ENCODE measurements around the gene EMC1.
A peak's percentile ranks its signal among the peaks of the same experiment; 100 is the strongest.
"Not testable (repeated sequence)": the region's sequence is repeated elsewhere in the genome, so short reads cannot be mapped to it uniquely, and the experiment has no call there.

Gene EMC1

DNA sequence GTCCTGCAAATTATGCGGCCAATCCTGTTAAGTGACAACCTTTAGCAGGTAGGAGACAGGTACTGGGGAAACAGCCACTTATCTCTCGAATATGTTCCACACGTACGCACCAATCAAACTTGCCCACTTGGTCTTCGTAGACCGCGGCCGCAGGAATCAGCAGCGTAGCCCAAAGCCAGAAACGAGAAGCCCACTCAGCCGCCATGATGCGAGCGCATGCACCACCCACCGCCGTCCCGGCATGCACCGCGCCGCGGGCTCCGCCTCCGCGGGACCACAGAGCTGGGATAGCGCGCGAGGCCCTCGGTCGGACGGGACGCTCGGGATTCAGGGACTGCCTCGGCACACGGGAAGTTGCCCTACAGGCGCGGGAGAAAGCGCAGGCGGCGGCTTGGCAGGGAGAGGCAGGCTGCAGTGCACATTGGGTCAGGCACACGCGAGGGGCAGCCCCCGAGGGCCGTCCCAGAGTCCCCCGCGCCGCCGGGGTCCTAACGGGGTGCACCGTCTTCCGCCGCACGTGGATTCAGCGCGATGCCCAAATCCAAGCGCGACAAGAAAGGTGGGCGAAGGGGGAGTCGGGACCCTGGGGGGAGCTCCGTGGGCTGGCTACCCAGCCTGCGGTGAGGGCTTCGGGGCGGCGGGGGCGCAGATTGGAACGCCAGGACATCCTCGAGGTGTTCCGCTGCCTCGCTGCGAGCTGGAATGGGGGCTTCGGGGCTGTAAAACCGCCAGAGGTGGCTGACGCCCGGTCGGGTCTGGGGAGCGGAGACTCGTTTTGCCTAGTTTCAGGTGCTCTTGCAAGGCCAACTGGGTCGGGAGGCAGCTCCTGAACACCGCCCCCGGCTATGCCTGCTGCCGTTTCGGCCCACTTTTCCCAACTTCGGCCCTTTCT, at the start of gene EMC1, which contains the start of gene MRTO4:
Gene EMC1 (minus strand): TSS at position 220 of the 892 bp plus-strand sequence. CDS start 15 bp downstream, at position 205.
Gene MRTO4 (plus strand): TSS at position 501 of the 892 bp plus-strand sequence. CDS start 31 bp downstream, at position 532.
- H3K36me3 ChIP-seq (ENCODE audit: control insufficient read depth, insufficient read depth, low read length, severe bottlenecking): peaks cover 15% of the 10 kb centered on the region
- H3K9me3 ChIP-seq (ENCODE audit: control insufficient read depth, low read length): no peaks in the 10 kb centered on the region
- DNase-seq (ENCODE audit: low read depth): peak; percentile 95
- H3K4me1 ChIP-seq (ENCODE audit: control insufficient read depth, insufficient read depth, low read length): peaks cover 28% of the 10 kb centered on the region
- H3K27me3 ChIP-seq (replicated peaks; ENCODE audit: control insufficient read depth, insufficient read depth, low read length): no peaks in the 10 kb centered on the region
- peak within 1 kb of the TSS; percentile 94 for H3K4me3 ChIP-seq (ENCODE audit: low read length)
- peak within 1 kb of the TSS; percentile 93 for H3K9ac ChIP-seq (ENCODE audit: low read length)

- no peak overlapping the region for H3K4me3 ChIP-seq (ENCODE audit: low read length)
- peaks cover 3% of the 10 kb centered on the region for H3K9me3 ChIP-seq (ENCODE audit: control insufficient read depth, low read length)
- DNase-seq (ENCODE audit: low read depth): no peak
- H3K27me3 ChIP-seq (replicated peaks; ENCODE audit: control insufficient read depth, insufficient read depth, low read length): no peaks in the 10 kb centered on the region
- no peak overlapping the region for H3K9ac ChIP-seq (ENCODE audit: low read length)
- no peaks in the 10 kb centered on the region for H3K4me1 ChIP-seq (ENCODE audit: control insufficient read depth, insufficient read depth, low read length)
- peaks cover 38% of the 10 kb centered on the region for H3K36me3 ChIP-seq (ENCODE audit: control insufficient read depth, insufficient read depth, low read length, severe bottlenecking)
These were observed 48.9 kb upstream of the EMC1 start for GRCh38 chr1:19300211-19300610.

DNA sequence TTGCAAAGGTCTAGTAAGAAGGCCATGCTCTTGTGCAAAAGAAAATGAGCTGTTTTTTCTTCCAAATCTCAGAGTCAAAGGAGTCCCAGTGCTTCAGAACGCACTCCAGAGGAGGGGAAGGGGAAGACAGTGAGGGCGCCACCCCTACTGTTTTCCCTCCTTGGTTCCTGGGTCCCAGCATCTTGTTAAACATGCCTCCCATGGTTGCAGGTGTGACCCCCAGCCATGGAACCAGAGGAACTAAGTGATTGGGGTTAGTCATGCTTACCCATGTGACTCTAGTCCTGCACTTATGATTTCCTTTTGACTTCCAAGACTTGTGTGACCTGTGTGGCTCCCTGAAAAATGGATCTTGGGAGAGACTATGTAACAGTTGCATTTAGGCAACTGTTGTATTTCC, 43.3 kb upstream of the EMC1 start:
- no peak for DNase-seq (ENCODE audit: low read depth)

GRCh38 chr1:19289244-19289643, 37.9 kb upstream of the EMC1 start:
- Histone ChIP-seq H3K9ac (ENCODE audit: low read length) (peak overlapping the region; percentile 46), H3K9me3 (ENCODE audit: control insufficient read depth, low read length) (peaks cover 10% of the 10 kb centered on the region), H3K36me3 (ENCODE audit: control insufficient read depth, insufficient read depth, low read length, severe bottlenecking) (peaks cover 1% of the 10 kb centered on the region), H3K4me3 (ENCODE audit: low read length) (peak overlapping the region; percentile 77), H3K4me1 (ENCODE audit: control insufficient read depth, insufficient read depth, low read length) (peaks cover 10% of the 10 kb centered on the region), H3K27me3 (replicated peaks; ENCODE audit: control insufficient read depth, insufficient read depth, low read length) (no peaks in the 10 kb centered on the region)
- DNase-seq (ENCODE audit: low read depth): no peak

More for the DNA sequence above, 43.3 kb upstream of the EMC1 start:
- Histone ChIP-seq H3K4me1 (ENCODE audit: control insufficient read depth, insufficient read depth, low read length) (peaks cover under 1% of the 10 kb centered on the region), H3K27me3 (replicated peaks; ENCODE audit: control insufficient read depth, insufficient read depth, low read length) (no peaks in the 10 kb centered on the region), H3K4me3 (ENCODE audit: low read length) (peak overlapping the region; percentile 45), H3K9ac (ENCODE audit: low read length) (no peak overlapping the region), H3K9me3 (ENCODE audit: control insufficient read depth, low read length) (peaks cover 22% of the 10 kb centered on the region), H3K36me3 (ENCODE audit: control insufficient read depth, insufficient read depth, low read length, severe bottlenecking) (peaks cover 7% of the 10 kb centered on the region)

GRCh38 chr1:19288324-19289241, 37.3 kb upstream of the EMC1 start, which contains the start of gene AKR7A3:
Gene AKR7A3 (minus strand): TSS chr1:19288770. CDS start chr1:19288709, 61 bp downstream.
- H3K36me3 ChIP-seq (ENCODE audit: control insufficient read depth, insufficient read depth, low read length, severe bottlenecking); H3K9me3 ChIP-seq (ENCODE audit: control insufficient read depth, low read length); H3K27me3 ChIP-seq (replicated peaks; ENCODE audit: control insufficient read depth, insufficient read depth, low read length); H3K4me1 ChIP-seq (ENCODE audit: control insufficient read depth, insufficient read depth, low read length): not testable (repeated sequence)
- Histone ChIP-seq H3K9ac (ENCODE audit: low read length) (peak within 1 kb of the TSS; percentile 46), H3K4me3 (ENCODE audit: low read length) (peak within 1 kb of the TSS; percentile 77)
- DNase-seq (ENCODE audit: low read depth): peak; percentile 48

GRCh38 chr1:19287436-19288185, 36.3 kb upstream of the EMC1 start:
- no peak overlapping the region for H3K4me3 ChIP-seq (ENCODE audit: low read length)
- H3K36me3 ChIP-seq (ENCODE audit: control insufficient read depth, insufficient read depth, low read length, severe bottlenecking): peaks cover 4% of the 10 kb centered on the region
- peaks cover 6% of the 10 kb centered on the region for H3K9me3 ChIP-seq (ENCODE audit: control insufficient read depth, low read length)
- H3K27me3 ChIP-seq (replicated peaks; ENCODE audit: control insufficient read depth, insufficient read depth, low read length): no peaks in the 10 kb centered on the region
- no peak for DNase-seq (ENCODE audit: low read depth)
- H3K4me1 ChIP-seq (ENCODE audit: control insufficient read depth, insufficient read depth, low read length): peaks cover 10% of the 10 kb centered on the region
- H3K9ac ChIP-seq (ENCODE audit: low read length): no peak overlapping the region

GRCh38 chr1:19285807-19286206, 34.5 kb upstream of the EMC1 start:
- H3K36me3 ChIP-seq (ENCODE audit: control insufficient read depth, insufficient read depth, low read length, severe bottlenecking); DNase-seq (ENCODE audit: low read depth); H3K9me3 ChIP-seq (ENCODE audit: control insufficient read depth, low read length); H3K27me3 ChIP-seq (replicated peaks; ENCODE audit: control insufficient read depth, insufficient read depth, low read length); H3K9ac ChIP-seq (ENCODE audit: low read length); H3K4me1 ChIP-seq (ENCODE audit: control insufficient read depth, insufficient read depth, low read length); H3K4me3 ChIP-seq (ENCODE audit: low read length): not testable (repeated sequence)

DNA sequence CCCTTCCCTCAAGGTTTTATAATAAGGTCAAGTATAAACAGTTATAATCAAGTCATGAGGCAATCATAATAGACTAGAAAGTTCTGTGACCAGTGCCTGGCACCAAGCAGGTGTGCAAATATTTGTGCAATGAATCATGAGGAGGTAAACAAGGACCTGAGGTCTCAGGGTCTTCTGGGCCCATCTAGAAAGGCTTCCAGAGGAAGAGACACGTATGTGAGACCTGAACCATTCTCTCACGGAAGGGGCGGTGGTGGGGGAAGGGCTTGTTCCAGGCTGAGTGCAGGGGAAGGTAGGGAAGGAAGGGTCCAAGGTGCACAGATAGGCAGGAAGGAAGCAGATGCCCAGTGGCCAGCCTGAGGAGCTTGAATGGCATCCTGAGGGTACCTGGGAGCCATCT, 34.0 kb upstream of the EMC1 start:
- not testable (repeated sequence) for H3K36me3 ChIP-seq (ENCODE audit: control insufficient read depth, insufficient read depth, low read length, severe bottlenecking); DNase-seq (ENCODE audit: low read depth); H3K4me3 ChIP-seq (ENCODE audit: low read length); H3K9me3 ChIP-seq (ENCODE audit: control insufficient read depth, low read length); H3K4me1 ChIP-seq (ENCODE audit: control insufficient read depth, insufficient read depth, low read length); H3K9ac ChIP-seq (ENCODE audit: low read length); H3K27me3 ChIP-seq (replicated peaks; ENCODE audit: control insufficient read depth, insufficient read depth, low read length)

DNA sequence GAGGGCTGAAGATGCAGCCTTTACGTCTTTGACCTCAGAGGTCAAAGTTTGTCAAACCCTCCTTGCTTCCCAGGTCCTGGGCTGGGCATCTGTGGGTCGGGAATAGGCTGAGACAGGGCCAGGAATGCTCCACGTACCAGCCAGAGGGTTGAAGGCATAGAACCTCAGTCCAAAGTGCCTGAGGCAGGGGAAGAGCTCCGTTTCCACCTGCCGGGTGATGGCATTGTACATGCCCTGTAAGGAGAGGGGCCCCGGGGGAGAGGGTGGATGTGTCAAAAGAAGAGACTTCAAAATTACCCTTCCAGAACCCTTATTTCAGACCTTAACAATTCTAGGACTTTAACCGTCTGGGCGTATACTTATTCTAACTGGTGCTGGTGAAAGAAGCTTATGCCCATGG, 33.6 kb upstream of the EMC1 start:
- H3K4me3 ChIP-seq (ENCODE audit: low read length): no peak overlapping the region
- no peak for DNase-seq (ENCODE audit: low read depth)
- peaks cover 10% of the 10 kb centered on the region for H3K4me1 ChIP-seq (ENCODE audit: control insufficient read depth, insufficient read depth, low read length)
- H3K9ac ChIP-seq (ENCODE audit: low read length): no peak overlapping the region
- no peaks in the 10 kb centered on the region for H3K27me3 ChIP-seq (replicated peaks; ENCODE audit: control insufficient read depth, insufficient read depth, low read length)
- no peaks in the 10 kb centered on the region for H3K9me3 ChIP-seq (ENCODE audit: control insufficient read depth, low read length)
- H3K36me3 ChIP-seq (ENCODE audit: control insufficient read depth, insufficient read depth, low read length, severe bottlenecking): peaks cover 10% of the 10 kb centered on the region

GRCh38 chr1:19283891-19284290, 32.6 kb upstream of the EMC1 start:
- no peak overlapping the region for H3K9ac ChIP-seq (ENCODE audit: low read length)
- H3K9me3 ChIP-seq (ENCODE audit: control insufficient read depth, low read length): no peaks in the 10 kb centered on the region
- H3K4me1 ChIP-seq (ENCODE audit: control insufficient read depth, insufficient read depth, low read length): peaks cover 2% of the 10 kb centered on the region
- no peaks in the 10 kb centered on the region for H3K27me3 ChIP-seq (replicated peaks; ENCODE audit: control insufficient read depth, insufficient read depth, low read length)
- no peak for DNase-seq (ENCODE audit: low read depth)
- H3K36me3 ChIP-seq (ENCODE audit: control insufficient read depth, insufficient read depth, low read length, severe bottlenecking): peaks cover 11% of the 10 kb centered on the region
- no peak overlapping the region for H3K4me3 ChIP-seq (ENCODE audit: low read length)
